Measurements from ENCODE around the gene CASD1.

CASD1 gene

DNA sequence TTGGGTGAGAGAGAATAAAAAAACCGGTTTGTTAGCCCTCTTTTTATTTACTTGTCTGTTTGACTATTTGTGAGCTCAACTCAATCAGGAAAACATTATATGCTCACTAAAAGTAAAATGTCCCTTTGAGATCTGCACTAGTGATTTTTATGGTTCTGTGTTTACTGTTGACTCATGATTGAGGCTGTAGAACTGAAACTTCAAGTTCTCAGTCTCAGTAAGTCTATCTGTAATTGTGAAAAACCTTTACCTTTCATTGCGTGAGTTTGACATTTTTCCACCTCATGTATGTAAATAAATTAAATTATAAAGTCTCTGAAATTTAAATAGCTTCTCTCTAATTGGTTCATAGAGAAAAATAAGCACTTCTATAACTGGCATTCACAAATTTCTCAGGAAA, 17.0 kb upstream of the CASD1 start:
- no peaks in the 10 kb centered on the region for H3F3A ChIP-seq (ENCODE audit: control insufficient read depth, insufficient read depth)

DNA sequence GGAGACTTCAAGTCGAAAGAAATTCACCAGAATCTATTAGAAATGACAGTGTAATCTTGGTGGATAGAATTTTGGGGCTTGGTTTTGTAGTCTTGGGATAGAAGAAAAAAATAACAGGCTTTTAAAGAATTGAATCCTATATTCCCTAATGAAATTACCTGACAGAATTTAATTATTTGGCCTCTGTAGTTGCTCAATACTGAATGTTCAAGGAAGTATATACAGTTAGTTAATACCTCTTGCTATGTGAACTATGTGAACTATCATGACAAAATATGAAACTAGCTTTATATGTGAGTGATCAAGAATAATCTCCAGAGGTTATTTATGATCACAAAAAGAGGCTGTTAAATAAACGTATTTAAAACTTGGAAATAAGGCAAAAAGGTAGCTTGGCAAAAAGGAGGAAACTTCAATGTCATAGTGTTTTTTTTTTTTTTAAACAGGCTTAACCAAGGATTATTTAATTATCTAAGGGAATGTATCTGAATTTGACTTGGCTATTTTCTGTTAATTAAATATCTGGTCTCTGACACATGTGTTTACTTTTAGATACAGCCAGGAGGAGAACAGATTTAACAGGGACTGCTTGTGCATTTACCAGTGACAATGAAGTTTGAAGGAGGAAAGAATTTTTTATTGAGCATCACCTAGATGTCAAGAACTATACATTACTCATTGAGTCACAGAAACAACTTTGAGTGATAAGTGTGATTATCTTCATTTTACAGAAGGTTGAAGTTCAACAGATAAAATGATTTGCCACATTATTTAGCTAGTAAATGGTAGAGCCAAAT, 11.5 kb upstream of the CASD1 start:
- Histone ChIP-seq H4K20me1 (ENCODE audit: control insufficient read depth, insufficient read depth, low read depth, low read length) (no peaks in the 10 kb centered on the region), H3K9me3 (ENCODE audit: control insufficient read depth, insufficient read depth, low read length) (no peaks in the 10 kb centered on the region), H3K9me2 (replicated peaks; ENCODE audit: control insufficient read depth, low read length) (no peaks in the 10 kb centered on the region), H3K27ac (ENCODE audit: low read depth, low read length) (no peak overlapping the region), H3K4me1 (ENCODE audit: control insufficient read depth, low read length) (peaks cover 3% of the 10 kb centered on the region; the same call in 1 of the 2 replicates), H3K79me2 (ENCODE audit: control insufficient read depth, low read length) (no peaks in the 10 kb centered on the region), H3K4me3 (ENCODE audit: low read length) (no peak overlapping the region), H3F3A (ENCODE audit: control insufficient read depth, insufficient read depth) (no peaks in the 10 kb centered on the region), H3K4me2 (ENCODE audit: low read length) (no peak overlapping the region), H3K27me3 (ENCODE audit: control insufficient read depth, low read length) (no peaks in the 10 kb centered on the region), H3K36me3 (ENCODE audit: control insufficient read depth, low read length) (no peaks in the 10 kb centered on the region)
- TF ChIP-seq, protein P1, sequence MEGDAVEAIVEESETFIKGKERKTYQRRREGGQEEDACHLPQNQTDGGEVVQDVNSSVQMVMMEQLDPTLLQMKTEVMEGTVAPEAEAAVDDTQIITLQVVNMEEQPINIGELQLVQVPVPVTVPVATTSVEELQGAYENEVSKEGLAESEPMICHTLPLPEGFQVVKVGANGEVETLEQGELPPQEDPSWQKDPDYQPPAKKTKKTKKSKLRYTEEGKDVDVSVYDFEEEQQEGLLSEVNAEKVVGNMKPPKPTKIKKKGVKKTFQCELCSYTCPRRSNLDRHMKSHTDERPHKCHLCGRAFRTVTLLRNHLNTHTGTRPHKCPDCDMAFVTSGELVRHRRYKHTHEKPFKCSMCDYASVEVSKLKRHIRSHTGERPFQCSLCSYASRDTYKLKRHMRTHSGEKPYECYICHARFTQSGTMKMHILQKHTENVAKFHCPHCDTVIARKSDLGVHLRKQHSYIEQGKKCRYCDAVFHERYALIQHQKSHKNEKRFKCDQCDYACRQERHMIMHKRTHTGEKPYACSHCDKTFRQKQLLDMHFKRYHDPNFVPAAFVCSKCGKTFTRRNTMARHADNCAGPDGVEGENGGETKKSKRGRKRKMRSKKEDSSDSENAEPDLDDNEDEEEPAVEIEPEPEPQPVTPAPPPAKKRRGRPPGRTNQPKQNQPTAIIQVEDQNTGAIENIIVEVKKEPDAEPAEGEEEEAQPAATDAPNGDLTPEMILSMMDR (IDR thresholded peaks at IDR 0.05; ENCODE audit: low read depth, low read length, poor library complexity, severe bottlenecking) = no peak
- no peak for TF ChIP-seq EZH2phosphoT487 (IDR thresholded peaks at IDR 0.05; ENCODE audit: borderline replicate concordance, low read length)

More for the DNA sequence above, 17.0 kb upstream of the CASD1 start:
- Histone ChIP-seq H3K27ac (ENCODE audit: low read depth, low read length) (no peak overlapping the region), H3K4me3 (ENCODE audit: low read length) (no peak overlapping the region), H3K27me3 (ENCODE audit: control insufficient read depth, low read length) (no peaks in the 10 kb centered on the region), H3K4me2 (ENCODE audit: low read length) (no peak overlapping the region), H3K4me1 (ENCODE audit: control insufficient read depth, low read length) (no peaks in the 10 kb centered on the region), H3K79me2 (ENCODE audit: control insufficient read depth, low read length) (no peaks in the 10 kb centered on the region), H4K20me1 (ENCODE audit: control insufficient read depth, insufficient read depth, low read depth, low read length) (no peaks in the 10 kb centered on the region), H3K9me3 (ENCODE audit: control insufficient read depth, insufficient read depth, low read length) (peaks cover 4% of the 10 kb centered on the region; the same call in 1 of the 2 replicates), H3K36me3 (ENCODE audit: control insufficient read depth, low read length) (no peaks in the 10 kb centered on the region), H3K9me2 (replicated peaks; ENCODE audit: control insufficient read depth, low read length) (no peaks in the 10 kb centered on the region)
- no peak for TF ChIP-seq EZH2phosphoT487 (IDR thresholded peaks at IDR 0.05; ENCODE audit: borderline replicate concordance, low read length)
- TF ChIP-seq, protein P1 (IDR thresholded peaks at IDR 0.05; ENCODE audit: low read depth, low read length, poor library complexity, severe bottlenecking) = no peak

DNA sequence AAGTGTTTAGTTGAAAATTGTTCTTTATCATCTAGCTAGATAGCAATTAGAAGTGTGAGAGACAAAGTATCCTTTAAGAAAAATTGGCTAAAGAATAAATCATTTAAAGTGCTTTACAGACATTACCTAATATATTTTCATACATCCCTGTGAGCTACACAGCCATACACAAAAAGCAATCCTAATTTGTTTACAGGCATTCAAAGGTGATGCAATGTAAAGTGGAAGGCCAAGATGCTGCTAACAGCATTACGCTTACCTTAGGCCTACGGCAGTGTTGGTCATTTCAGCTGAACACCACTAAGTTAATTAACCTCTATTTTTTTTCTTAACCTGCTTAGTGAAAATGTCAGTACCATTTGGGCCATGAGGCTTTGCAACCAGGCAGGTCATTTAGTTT, 10.7 kb upstream of the CASD1 start:
- no peaks in the 10 kb centered on the region for H3K27me3 ChIP-seq (ENCODE audit: control insufficient read depth, low read length)
- H3K9me3 ChIP-seq (ENCODE audit: control insufficient read depth, insufficient read depth, low read length) = no peaks in the 10 kb centered on the region
- no peaks in the 10 kb centered on the region for H3K9me2 ChIP-seq (replicated peaks; ENCODE audit: control insufficient read depth, low read length)
- H3K27ac ChIP-seq (ENCODE audit: low read depth, low read length) = no peak overlapping the region
- no peaks in the 10 kb centered on the region for H3K36me3 ChIP-seq (ENCODE audit: control insufficient read depth, low read length)
- TF ChIP-seq, protein P1 (IDR thresholded peaks at IDR 0.05; ENCODE audit: low read depth, low read length, poor library complexity, severe bottlenecking) = no peak
- TF ChIP-seq EZH2phosphoT487 (IDR thresholded peaks at IDR 0.05; ENCODE audit: borderline replicate concordance, low read length) = no peak
- H3K4me3 ChIP-seq (ENCODE audit: low read length) = no peak overlapping the region
- no peak overlapping the region for H3K4me2 ChIP-seq (ENCODE audit: low read length)
- H4K20me1 ChIP-seq (ENCODE audit: control insufficient read depth, insufficient read depth, low read depth, low read length) = no peaks in the 10 kb centered on the region
- H3K4me1 ChIP-seq (ENCODE audit: control insufficient read depth, low read length) = peaks cover 3% of the 10 kb centered on the region; the same call in 1 of the 2 replicates
- H3F3A ChIP-seq (ENCODE audit: control insufficient read depth, insufficient read depth) = no peaks in the 10 kb centered on the region
- H3K79me2 ChIP-seq (ENCODE audit: control insufficient read depth, low read length) = no peaks in the 10 kb centered on the region
